NCI-H2227 treated with DMSO at 0.1 percent for 48 hours (cell line): ENCODE measurements around the gene MEAF6.

ENCODE experiments used
- DNase-seq: peaks from one replicate; lab custom pipeline; 2025; lab: John Stamatoyannopoulos, UW

MEAF6 gene

DNA sequence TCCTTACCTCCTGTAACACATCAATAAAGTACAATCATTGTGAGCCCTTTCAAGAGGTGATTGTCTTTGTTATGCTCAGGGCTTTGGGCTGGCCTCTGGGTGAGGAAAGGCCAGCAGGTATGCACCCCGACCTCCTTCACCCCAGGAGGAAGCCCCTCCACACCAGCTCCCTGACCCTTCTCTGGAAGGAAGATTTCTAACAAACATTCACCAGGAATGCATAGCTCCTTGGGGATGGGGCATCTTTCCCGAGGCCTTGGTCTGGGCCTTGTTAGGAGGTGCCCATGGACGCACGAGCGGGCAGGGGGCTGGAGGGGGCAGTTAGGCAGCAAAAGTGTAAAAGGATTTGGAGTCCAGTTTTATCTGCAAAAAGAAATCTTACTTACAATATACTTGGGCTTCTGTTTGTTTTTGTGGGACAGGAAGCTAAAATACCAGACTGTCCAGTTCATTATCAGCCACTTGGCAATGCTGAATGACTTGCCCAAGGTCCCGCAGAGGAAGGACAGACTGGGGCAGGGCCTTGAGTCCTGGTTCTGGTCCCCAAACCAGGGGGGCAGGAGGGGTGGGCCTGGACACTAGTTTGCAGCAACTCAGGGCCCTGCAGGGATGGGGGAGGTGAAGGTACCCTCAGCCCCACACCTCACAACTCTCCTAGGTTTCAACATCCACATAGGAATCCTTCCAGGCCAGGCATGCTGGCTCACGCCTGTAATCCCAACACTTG is 30.1 kb downstream of the MEAF6 start:
- DNase-seq = no peak

DNA sequence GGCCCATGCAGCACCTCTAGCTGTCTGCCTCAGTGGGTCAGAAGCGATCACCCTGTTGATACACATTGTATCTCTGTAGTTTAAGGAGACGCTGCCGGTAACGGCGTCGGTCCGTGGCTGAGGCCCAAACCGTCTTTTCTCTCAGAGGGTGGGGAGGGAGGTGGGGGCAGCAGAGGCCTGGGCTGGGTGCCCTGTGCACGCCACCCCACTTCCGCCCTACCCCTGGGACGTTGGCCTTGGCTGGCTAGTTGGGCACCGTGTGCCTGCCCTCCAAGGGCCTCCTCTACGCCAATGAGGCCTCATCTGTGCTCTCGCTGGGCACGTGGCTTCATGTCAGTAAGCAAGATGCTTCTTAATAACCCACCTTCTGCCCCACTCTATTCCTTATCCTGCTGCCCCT is 30.8 kb downstream of the MEAF6 start:
- DNase-seq = no peak

- no peak for DNase-seq
These were observed 31.5 kb downstream of the MEAF6 start for GRCh38 chr1:37482796-37483744.

GRCh38 chr1:37482004-37482785 is 32.4 kb downstream of the MEAF6 start:
- DNase-seq = no peak

GRCh38 chr1:37481289-37482003 is 33.1 kb downstream of the MEAF6 start:
- no peak for DNase-seq

GRCh38 chr1:37480581-37481288 is 33.8 kb downstream of the MEAF6 start:
- no peak for DNase-seq

- DNase-seq = no peak
These were observed 34.5 kb downstream of the MEAF6 start for GRCh38 chr1:37480125-37480466.

- no peak for DNase-seq
These were observed 35.1 kb downstream of the MEAF6 start for GRCh38 chr1:37479255-37480124.

DNA sequence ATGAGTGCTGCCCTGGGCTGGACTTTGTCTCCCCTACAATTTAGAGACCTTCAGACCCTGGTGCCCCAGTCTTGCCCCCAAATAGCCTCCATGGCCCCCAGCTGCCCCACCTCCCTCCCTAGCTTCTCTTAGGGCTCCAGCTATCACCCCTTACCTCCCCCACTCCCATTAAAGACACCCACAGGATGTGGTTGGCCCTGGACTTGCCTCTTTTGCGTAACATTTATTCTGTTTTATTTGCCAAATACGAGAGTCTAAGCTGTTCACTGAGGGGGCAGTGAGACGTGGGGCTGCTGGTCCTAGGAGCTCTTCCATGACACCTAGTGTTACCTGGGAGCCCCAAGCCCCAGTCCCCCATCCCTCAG is 35.7 kb downstream of the MEAF6 start:
- DNase-seq = no peak

DNA sequence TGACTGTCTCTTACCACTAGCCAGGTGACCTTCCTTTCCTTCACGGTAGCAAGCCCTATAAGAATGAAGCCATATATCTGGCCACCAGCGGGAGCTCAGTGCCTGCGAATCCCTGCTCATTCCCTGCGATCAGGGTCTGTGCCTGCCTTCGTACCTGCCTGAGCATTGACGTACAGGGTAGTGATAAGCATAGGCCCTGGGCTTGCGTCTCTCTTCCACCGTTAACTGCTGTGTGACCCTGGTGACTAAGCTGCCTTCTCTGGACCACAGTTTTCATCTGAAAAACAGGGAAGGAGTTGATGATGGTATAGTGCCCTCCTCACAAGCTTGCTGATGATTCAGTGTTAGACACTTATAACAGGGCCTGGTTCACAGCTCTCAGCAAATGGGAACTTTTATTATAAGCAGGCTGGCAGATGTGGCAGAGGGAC is 36.1 kb downstream of the MEAF6 start:
- no peak for DNase-seq

- no peak for DNase-seq
These were observed 36.6 kb downstream of the MEAF6 start for GRCh38 chr1:37477946-37478345.

DNA sequence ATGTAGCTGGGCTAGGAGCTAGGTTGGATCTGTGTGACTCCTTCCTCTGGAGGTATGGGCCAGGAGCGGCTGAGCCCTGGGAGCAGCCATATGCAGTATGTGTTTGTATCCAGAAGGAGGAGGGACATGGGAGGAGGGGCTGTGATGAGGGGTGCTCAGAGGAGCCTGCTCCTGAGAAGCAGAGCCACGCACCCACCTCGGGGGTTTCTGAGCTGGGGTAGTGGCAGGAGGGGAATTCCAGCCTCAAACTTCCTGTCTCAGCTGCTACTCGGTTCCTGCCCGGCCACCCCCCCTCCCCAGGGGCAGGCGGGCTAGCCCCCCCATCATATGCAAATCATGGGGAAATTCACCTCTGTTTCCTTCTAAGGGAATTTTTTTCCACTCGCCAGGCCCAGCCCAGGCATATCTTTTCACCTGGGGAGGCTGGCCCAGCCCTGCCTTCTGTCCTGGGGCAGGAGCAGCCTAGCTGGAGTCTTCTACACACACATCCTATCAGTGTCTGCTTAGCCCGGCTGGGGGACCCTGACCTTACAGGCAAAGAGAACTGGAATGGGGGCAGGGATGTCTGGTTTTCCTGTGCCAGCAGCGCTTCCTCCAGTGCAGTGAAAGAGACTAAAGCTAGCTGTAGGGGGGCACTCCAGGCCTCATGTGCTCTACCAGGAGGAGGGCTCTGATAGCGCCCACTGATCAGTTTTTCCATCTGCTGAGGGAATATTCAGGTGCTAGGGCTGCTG is 37.2 kb downstream of the MEAF6 start:
- DNase-seq = no peak

- no peak for DNase-seq
These were observed 37.9 kb downstream of the MEAF6 start for GRCh38 chr1:37476460-37477197.

DNA sequence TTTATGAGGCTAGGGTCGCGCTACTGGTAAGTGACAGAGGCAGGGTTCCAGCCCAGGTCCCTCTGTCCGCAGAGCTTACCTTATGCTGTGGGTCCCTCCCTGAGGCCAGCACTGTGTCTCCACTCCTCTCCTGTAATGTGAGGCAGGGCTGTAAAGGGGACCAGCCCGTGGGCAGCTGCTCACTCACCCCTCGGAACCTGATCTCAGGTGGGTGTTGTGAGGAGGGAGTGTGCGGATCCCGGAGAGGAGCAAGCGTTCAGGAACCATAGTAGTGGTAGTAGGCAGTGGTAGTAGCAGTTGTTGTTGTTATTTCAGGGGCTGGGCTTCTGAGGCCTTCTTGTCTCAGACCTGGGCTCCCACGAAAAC is 38.5 kb downstream of the MEAF6 start:
- DNase-seq = no peak

GRCh38 chr1:37475380-37476086 is 39.0 kb downstream of the MEAF6 start:
- no peak for DNase-seq

DNA sequence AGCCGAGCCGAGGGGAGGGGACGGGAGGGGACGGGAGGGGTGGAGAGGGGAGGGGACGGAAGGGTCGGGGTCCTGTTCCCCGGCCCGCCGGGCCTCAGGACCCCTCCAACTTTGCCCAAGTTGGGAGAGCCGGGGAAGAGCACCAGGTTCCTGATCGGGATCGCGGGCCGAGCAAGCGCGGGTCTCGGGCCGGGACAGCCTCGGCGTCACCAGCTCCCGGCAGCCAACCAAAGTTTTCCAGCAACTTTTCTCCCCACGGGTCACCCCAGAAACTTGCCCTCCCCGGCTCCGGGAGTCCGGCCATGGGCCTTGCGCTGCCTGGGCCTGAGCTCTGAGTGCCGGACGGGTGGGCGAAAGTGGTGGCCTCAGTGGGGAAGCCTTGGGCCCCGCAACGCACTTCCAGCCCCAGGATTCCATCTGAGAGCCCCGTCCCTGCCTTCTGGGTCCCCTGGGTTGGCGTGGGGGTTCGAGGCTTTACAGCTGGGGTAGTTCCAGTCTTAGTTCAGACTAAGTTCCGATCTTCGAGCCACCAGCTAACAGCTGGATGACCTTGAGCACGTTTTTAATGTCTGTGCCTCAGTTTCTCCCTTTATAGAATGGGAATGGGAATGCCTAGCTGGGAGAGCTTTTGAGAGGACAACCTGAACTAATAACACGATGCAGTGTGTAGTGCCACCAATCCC is 39.7 kb downstream of the MEAF6 start:
- no peak for DNase-seq

- DNase-seq = peak; percentile 70
These were observed 40.4 kb downstream of the MEAF6 start, which contains the start of gene ZC3H12A for GRCh38 chr1:37474046-37474696. ZC3H12A (plus strand) TSS chr1:37474580; CDS start chr1:37475497, 917 bp downstream.
